GM12874 (cell line): ENCODE measurements around the gene LONRF3.

Source experiments
- CTCF ChIP-seq: IDR thresholded peaks from 2 replicates; pipeline ENCODE4 v1.5.1; 2011; ENCODE audit warnings: low read depth, mild to moderate bottlenecking, control low read depth, low read length, moderate library complexity; ENCODE audit not compliant: insufficient read depth

The LONRF3 gene

GRCh38 chrX:118988911-118989310 is 14.5 kb downstream of the LONRF3 start:
- no peak for TF ChIP-seq CTCF

GRCh38 chrX:118989886-118990285 is 15.5 kb downstream of the LONRF3 start:
- TF ChIP-seq CTCF, result no peak

- TF ChIP-seq CTCF, result no peak
Measured at GRCh38 chrX:118990512-118991227, 16.3 kb downstream of the LONRF3 start.

- no peak for TF ChIP-seq CTCF
Measured at GRCh38 chrX:119003462-119003861, 29.0 kb downstream of the LONRF3 start.

GRCh38 chrX:119004920-119005524 is 30.6 kb downstream of the LONRF3 start:
- peak; percentile 86 for TF ChIP-seq CTCF

- TF ChIP-seq CTCF, result no peak
Measured at GRCh38 chrX:119007189-119007770, 32.9 kb downstream of the LONRF3 start.

- peak; percentile 52 for TF ChIP-seq CTCF
Measured at GRCh38 chrX:119008110-119008744, 33.8 kb downstream of the LONRF3 start.
